ENCODE results near the gene PBX1.

DNA sequence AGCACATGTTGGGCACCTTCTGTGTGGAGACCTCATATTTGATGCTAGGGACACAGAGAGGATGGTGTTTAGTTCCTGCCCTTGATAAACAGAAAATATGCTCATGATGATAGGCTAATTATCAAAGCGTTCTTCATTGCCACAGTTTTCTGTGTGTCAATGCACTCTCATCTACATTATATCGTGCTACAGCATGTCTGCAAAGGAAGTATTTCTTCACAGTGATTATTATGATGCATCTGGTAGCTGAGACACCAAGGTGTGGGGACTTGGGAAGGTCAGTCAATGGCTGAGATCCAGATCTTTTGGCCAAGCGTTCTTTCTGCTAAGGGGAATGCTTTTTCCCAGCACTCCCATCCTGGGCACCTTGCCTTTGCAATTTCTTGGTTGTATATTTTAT lies 321.2 kb downstream of the PBX1 start:
- TF ChIP-seq EZH2 (IDR thresholded peaks at IDR 0.05; ENCODE audit: borderline replicate concordance, low read depth, low read length, severe bottlenecking), result no peak
- TF ChIP-seq, protein P1, sequence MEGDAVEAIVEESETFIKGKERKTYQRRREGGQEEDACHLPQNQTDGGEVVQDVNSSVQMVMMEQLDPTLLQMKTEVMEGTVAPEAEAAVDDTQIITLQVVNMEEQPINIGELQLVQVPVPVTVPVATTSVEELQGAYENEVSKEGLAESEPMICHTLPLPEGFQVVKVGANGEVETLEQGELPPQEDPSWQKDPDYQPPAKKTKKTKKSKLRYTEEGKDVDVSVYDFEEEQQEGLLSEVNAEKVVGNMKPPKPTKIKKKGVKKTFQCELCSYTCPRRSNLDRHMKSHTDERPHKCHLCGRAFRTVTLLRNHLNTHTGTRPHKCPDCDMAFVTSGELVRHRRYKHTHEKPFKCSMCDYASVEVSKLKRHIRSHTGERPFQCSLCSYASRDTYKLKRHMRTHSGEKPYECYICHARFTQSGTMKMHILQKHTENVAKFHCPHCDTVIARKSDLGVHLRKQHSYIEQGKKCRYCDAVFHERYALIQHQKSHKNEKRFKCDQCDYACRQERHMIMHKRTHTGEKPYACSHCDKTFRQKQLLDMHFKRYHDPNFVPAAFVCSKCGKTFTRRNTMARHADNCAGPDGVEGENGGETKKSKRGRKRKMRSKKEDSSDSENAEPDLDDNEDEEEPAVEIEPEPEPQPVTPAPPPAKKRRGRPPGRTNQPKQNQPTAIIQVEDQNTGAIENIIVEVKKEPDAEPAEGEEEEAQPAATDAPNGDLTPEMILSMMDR (IDR thresholded peaks at IDR 0.05; ENCODE audit: borderline replicate concordance, extremely low read depth, low read length, poor library complexity, severe bottlenecking), result no peak

Measured in DND-41 (cell line).